ENCODE results near the gene BOK. TPM values are rescaled to one million over a fixed set of nuclear protein-coding genes. Genes with fewer than 3 reads are reported as not detected.

The BOK gene
- total RNA-seq, 1 donor from 2014 or later, result 64.9 TPM

DNA sequence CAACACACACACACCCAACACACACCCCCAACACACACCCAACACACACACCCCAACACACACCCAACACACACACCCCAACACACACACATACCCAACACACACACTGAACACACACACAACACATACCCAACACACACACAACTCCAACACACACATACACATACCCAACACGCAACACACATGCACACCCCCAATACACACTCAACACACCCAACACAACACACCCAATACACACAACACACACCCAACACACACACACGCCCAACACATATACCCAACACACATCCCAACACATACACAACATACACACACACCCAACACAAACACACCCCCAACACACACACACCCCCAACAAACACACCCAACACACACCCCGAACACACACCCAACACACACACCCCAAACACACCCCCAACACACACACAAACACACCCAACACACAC, 42.0 kb upstream of the BOK start:
- no peaks in the 10 kb centered on the region for H3K27me3 Mint-ChIP-seq (ENCODE audit: low read depth, unreplicated experiment)
- H3K4me2 ChIP-seq (ENCODE audit: low read length), result no peak overlapping the region
- peaks cover 4% of the 10 kb centered on the region for H3K36me3 Mint-ChIP-seq (ENCODE audit: low read depth, unreplicated experiment)
- no peak overlapping the region for H3K4me3 ChIP-seq (ENCODE audit: insufficient read depth, low read depth, low read length)
- no peaks in the 10 kb centered on the region for H3K9me3 ChIP-seq (ENCODE audit: insufficient read depth, low read depth, low read length)
- DNase-seq (ENCODE audit: low read depth), result no peak
- H3K9me3 Mint-ChIP-seq (ENCODE audit: unreplicated experiment), result no peaks in the 10 kb centered on the region
- H4K20me1 ChIP-seq (ENCODE audit: insufficient read depth, low read length), result no peaks in the 10 kb centered on the region
- no peaks in the 10 kb centered on the region for H3K36me3 ChIP-seq (ENCODE audit: insufficient read depth, low read length)
- no peaks in the 10 kb centered on the region for H3K4me1 Mint-ChIP-seq (ENCODE audit: low read depth, unreplicated experiment)
- no peak overlapping the region for H3K9ac ChIP-seq (ENCODE audit: low read length)
- no peak overlapping the region for H2AFZ ChIP-seq (ENCODE audit: low read depth, low read length)
- no peak for FAIRE-seq
- no peaks in the 10 kb centered on the region for H3K4me1 ChIP-seq (ENCODE audit: insufficient read depth, low read length)
- no peak overlapping the region for H3K27ac Mint-ChIP-seq (ENCODE audit: unreplicated experiment)
- no peak overlapping the region for H3K27ac ChIP-seq (ENCODE audit: low read depth, low read length)
- no peak for TF ChIP-seq EZH2 (IDR thresholded peaks at IDR 0.05; ENCODE audit: insufficient read depth, low read length)
- TF ChIP-seq, protein P1, sequence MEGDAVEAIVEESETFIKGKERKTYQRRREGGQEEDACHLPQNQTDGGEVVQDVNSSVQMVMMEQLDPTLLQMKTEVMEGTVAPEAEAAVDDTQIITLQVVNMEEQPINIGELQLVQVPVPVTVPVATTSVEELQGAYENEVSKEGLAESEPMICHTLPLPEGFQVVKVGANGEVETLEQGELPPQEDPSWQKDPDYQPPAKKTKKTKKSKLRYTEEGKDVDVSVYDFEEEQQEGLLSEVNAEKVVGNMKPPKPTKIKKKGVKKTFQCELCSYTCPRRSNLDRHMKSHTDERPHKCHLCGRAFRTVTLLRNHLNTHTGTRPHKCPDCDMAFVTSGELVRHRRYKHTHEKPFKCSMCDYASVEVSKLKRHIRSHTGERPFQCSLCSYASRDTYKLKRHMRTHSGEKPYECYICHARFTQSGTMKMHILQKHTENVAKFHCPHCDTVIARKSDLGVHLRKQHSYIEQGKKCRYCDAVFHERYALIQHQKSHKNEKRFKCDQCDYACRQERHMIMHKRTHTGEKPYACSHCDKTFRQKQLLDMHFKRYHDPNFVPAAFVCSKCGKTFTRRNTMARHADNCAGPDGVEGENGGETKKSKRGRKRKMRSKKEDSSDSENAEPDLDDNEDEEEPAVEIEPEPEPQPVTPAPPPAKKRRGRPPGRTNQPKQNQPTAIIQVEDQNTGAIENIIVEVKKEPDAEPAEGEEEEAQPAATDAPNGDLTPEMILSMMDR (IDR thresholded peaks at IDR 0.05; ENCODE audit: insufficient read depth, low read depth, low read length), result no peak
- no peak overlapping the region for H3K4me3 Mint-ChIP-seq (ENCODE audit: unreplicated experiment)
- no peaks in the 10 kb centered on the region for H3K27me3 ChIP-seq (ENCODE audit: insufficient read depth, low read length)
- no peaks in the 10 kb centered on the region for H3K79me2 ChIP-seq (ENCODE audit: insufficient read depth, low read length)

DNA sequence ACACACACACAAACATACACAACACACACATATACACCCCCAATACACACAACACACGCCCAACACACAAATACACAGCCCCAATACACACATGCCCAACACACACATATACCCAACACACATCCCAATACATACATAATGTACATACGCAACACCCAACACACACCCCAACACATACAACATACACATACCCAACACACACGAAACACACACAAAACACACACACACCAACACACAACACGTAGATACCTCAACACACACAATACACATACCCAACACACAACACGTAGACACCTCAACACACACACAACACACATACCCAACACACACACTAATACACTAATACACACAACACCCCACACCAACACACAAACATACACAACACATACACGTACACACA, 41.2 kb upstream of the BOK start:
- Histone ChIP-seq H3K4me1 (ENCODE audit: insufficient read depth, low read length) (no peaks in the 10 kb centered on the region), H3K9me3 (ENCODE audit: insufficient read depth, low read depth, low read length) (no peaks in the 10 kb centered on the region), H3K4me2 (ENCODE audit: low read length) (no peak overlapping the region), H2AFZ (ENCODE audit: low read depth, low read length) (no peak overlapping the region), H4K20me1 (ENCODE audit: insufficient read depth, low read length) (no peaks in the 10 kb centered on the region), H3K4me3 (ENCODE audit: insufficient read depth, low read depth, low read length) (no peak overlapping the region), H3K79me2 (ENCODE audit: insufficient read depth, low read length) (no peaks in the 10 kb centered on the region), H3K27me3 (ENCODE audit: insufficient read depth, low read length) (no peaks in the 10 kb centered on the region), H3K27ac (ENCODE audit: low read depth, low read length) (no peak overlapping the region), H3K9ac (ENCODE audit: low read length) (no peak overlapping the region), H3K36me3 (ENCODE audit: insufficient read depth, low read length) (no peaks in the 10 kb centered on the region)
- H3K36me3 Mint-ChIP-seq (ENCODE audit: low read depth, unreplicated experiment), result no peaks in the 10 kb centered on the region
- no peak for FAIRE-seq
- H3K9me3 Mint-ChIP-seq (ENCODE audit: unreplicated experiment), result no peaks in the 10 kb centered on the region
- H3K27me3 Mint-ChIP-seq (ENCODE audit: low read depth, unreplicated experiment), result no peaks in the 10 kb centered on the region
- H3K27ac Mint-ChIP-seq (ENCODE audit: unreplicated experiment), result no peak overlapping the region
- TF ChIP-seq EZH2 (IDR thresholded peaks at IDR 0.05; ENCODE audit: insufficient read depth, low read length), result no peak
- TF ChIP-seq, protein P1 (IDR thresholded peaks at IDR 0.05; ENCODE audit: insufficient read depth, low read depth, low read length), result no peak
- no peak overlapping the region for H3K4me3 Mint-ChIP-seq (ENCODE audit: unreplicated experiment)
- no peak for DNase-seq (ENCODE audit: low read depth)
- H3K4me1 Mint-ChIP-seq (ENCODE audit: low read depth, unreplicated experiment), result no peaks in the 10 kb centered on the region

DNA sequence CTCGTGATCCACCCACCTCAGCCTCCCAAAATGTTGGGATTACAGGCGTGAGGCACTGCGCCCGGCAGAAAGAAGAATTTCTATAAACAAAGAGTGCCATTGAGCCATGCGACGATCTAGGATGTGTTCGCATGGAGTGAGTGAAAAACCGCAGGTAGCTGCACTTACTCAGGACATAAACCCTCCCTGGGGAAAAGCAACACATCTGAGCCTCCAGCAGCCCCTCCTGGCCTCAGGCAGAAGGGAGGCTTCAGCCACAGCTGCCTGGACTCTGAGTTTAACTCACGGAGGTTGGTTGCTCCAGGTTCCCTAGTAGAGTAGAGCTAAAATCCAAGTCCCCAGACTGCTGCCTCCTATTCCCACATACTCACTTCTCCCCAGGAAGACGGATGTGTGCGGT, 38.9 kb upstream of the BOK start:
- Mint-ChIP-seq H3K36me3 (ENCODE audit: low read depth, unreplicated experiment) (no peaks in the 10 kb centered on the region), H3K4me3 (ENCODE audit: unreplicated experiment) (no peak overlapping the region), H3K4me1 (ENCODE audit: low read depth, unreplicated experiment) (no peaks in the 10 kb centered on the region), H3K27me3 (ENCODE audit: low read depth, unreplicated experiment) (no peaks in the 10 kb centered on the region), H3K27ac (ENCODE audit: unreplicated experiment) (peak overlapping the region; percentile 34), H3K9me3 (ENCODE audit: unreplicated experiment) (no peaks in the 10 kb centered on the region)
- H3K4me2 ChIP-seq (ENCODE audit: low read length), result no peak overlapping the region
- H3K27ac ChIP-seq (ENCODE audit: low read depth, low read length), result no peak overlapping the region
- no peaks in the 10 kb centered on the region for H3K9me3 ChIP-seq (ENCODE audit: insufficient read depth, low read depth, low read length)
- H3K4me1 ChIP-seq (ENCODE audit: insufficient read depth, low read length), result no peaks in the 10 kb centered on the region
- no peaks in the 10 kb centered on the region for H3K36me3 ChIP-seq (ENCODE audit: insufficient read depth, low read length)
- no peak overlapping the region for H2AFZ ChIP-seq (ENCODE audit: low read depth, low read length)
- H3K4me3 ChIP-seq (ENCODE audit: insufficient read depth, low read depth, low read length), result no peak overlapping the region
- no peaks in the 10 kb centered on the region for H4K20me1 ChIP-seq (ENCODE audit: insufficient read depth, low read length)
- H3K79me2 ChIP-seq (ENCODE audit: insufficient read depth, low read length), result no peaks in the 10 kb centered on the region
- TF ChIP-seq, protein P1 (IDR thresholded peaks at IDR 0.05; ENCODE audit: insufficient read depth, low read depth, low read length), result no peak
- no peak for TF ChIP-seq EZH2 (IDR thresholded peaks at IDR 0.05; ENCODE audit: insufficient read depth, low read length)
- H3K9ac ChIP-seq (ENCODE audit: low read length), result no peak overlapping the region
- FAIRE-seq (no peak), DNase-seq (ENCODE audit: low read depth) (no peak)
- no peaks in the 10 kb centered on the region for H3K27me3 ChIP-seq (ENCODE audit: insufficient read depth, low read length)

All from astrocyte (in vitro differentiated cells and primary cell).